Ovary (tissue), 9 donors: ENCODE measurements around the gene JARID2. TPM values are rescaled to one million over a fixed set of nuclear protein-coding genes. Genes with fewer than 3 reads are reported as not detected.

Experiments
- DNase-seq, 5 donors: peaks; one replicate each; pipeline ENCODE4 v3.0.0-alpha.2; 2019 to 2020
- H3K27ac ChIP-seq, 2 donors: fragments of 200-600 bp; one replicate each; pipeline versions ENCODE4 v1.5.1 to v1.8.0; 2019 to 2022
- H3K27me3 ChIP-seq: fragments of 200-600 bp; one replicate; pipeline ENCODE4 v1.8.0; 2022
- H3K36me3 ChIP-seq: fragments of 200-600 bp; sonication (generic); one replicate; pipeline ENCODE4 v1.5.1; 2019
- H3K4me1 ChIP-seq: one replicate; pipeline ENCODE4 v1.8.1; 2013; ENCODE audit warnings: mild to moderate bottlenecking, moderate library complexity; ENCODE audit not compliant: insufficient read depth
- H3K4me3 ChIP-seq: fragments of 200-600 bp; sonication (generic); one replicate; pipeline ENCODE4 v1.5.1; 2017
- H3K9me3 ChIP-seq, 2 donors: fragments of 200-600 bp in 1 of 2; sonication (generic) in 1 of 2; one replicate each; pipeline versions ENCODE4 v1.5.1 to v1.8.1; 2013 to 2019; ENCODE audit warnings: mild to moderate bottlenecking in 1 of 2, moderate library complexity in 1 of 2
- CTCF ChIP-seq, 3 donors: fragments of 450-650 bp in 2 of 3; fragments of 200-600 bp in 1 of 3; IDR thresholded peaks; one replicate each; pipeline versions ENCODE4 v1.5.1 to v1.8.0; 2016 to 2022; ENCODE audit warnings: antibody characterized with exemption in 3 of 3, mild to moderate bottlenecking in 1 of 3
- EP300 ChIP-seq: sonication (generic); formaldehyde crosslinking; IDR thresholded peaks from one replicate; pipeline ENCODE4 v1.6.1; 2017; ENCODE audit warnings: antibody characterized with exemption
- POLR2A ChIP-seq: fragments of 450-650 bp; IDR thresholded peaks from one replicate; pipeline ENCODE4 v1.6.1; 2017; ENCODE audit warnings: antibody characterized with exemption, mild to moderate bottlenecking, moderate library complexity
- WGBS, 3 donors: extraction: QIAGEN DNeasy Blood & Tissue Kit in 1 of 3; methylation state at CpG; one replicate each; pipeline versions ENCODE4 v1.1.5 to v1.1.7; 2013 to 2017; 5-methylcytosine and 5-hydroxymethylcytosine counted together
- intact Hi-C, 4 donors: fragments of 100-400 bp; cut with DNase I; formaldehyde crosslinking; loops; one replicate each; pipeline versions ENCODE4 v1.11.0 to v1.15.1; 2022 to 2023
- polyA plus RNA-seq, 2 donors: library from polyadenylated mRNA; stranded (reverse); fragments of 200-250 nt in 1 of 2; fragments of 350-450 nt in 1 of 2; fragmentation: Illumina TruSeq in 1 of 2; extraction: RNeasy Lipid Tissue Mini Kit (QIAGEN cat#74804) in 1 of 2; gene quantifications; one replicate each; pipeline ENCODE4 v1.2.3, GENCODE V29; 2013 to 2014
- total RNA-seq, 7 donors: library from RNA; depleted of rRNA in 2 of 7; stranded (reverse); fragments of >200 nt in 2 of 7; fragmentation: NEBNext Ultra II Directional in 3 of 7; extraction: Animal tissue kit (Norgen Biotek cat#: 25700) in 3 of 7; gene quantifications; one replicate each; pipeline versions ENCODE4 v1.1.0 to v1.2.4, GENCODE V29; 2016 to 2023
- donor health status: DM: no; HTN: no; CAD: no; lungs with moderate emphysema.
- donor health status: DM: no; HTN: no; CAD: no.
- donor health status: Bipolar disorder and iron deficiency.
- donor health status: DM: yes; HTN: yes; CAD: no.
- donor health status: DM: no; HTN: no; CAD: no.
- donor health status: DM: yes; HTN: yes; CAD: no.

The JARID2 gene
- total and polyA plus RNA-seq, 9 donors = 4.5 to 17.4 (median 8.7) TPM

DNA sequence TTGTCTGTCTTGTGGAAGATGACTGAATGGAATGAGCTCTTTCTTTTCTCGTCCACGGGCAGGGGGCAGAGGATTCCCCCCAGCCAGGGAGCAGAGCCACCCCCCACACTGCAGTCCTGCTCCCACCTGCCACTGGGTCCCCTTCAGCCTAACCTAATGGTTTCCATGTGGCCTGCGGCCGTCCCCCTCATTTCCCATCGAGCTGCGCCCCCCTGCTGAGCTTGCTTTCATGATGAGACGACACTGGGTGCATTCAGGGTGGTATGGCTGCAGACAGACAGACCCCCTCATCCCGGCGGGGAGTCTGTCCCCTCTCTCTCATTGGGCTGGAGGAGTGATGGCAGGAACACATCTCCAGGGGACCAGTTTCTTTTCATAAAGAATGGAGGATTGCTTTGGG lies 276.2 kb downstream of the JARID2 start:
- Histone ChIP-seq H3K27ac (no peak overlapping the region), H3K4me3 (no peak overlapping the region), H3K27me3 (no peaks in the 10 kb centered on the region), H3K9me3 (no peaks in the 10 kb centered on the region), H3K36me3 (no peaks in the 10 kb centered on the region), H3K4me1 (no peaks in the 10 kb centered on the region)
- WGBS, 3 donors = 82 to 88% (median 83%) methylated on average over 9 of the region's 9 CpGs
- intact Hi-C loops = no loop called here
- no peak for TF ChIP-seq EP300
- no peak for TF ChIP-seq CTCF (IDR thresholded peaks at IDR 0.05)
- TF ChIP-seq POLR2A = no peak
- DNase-seq = peak in 1 of 5 donors; percentile 6

- Histone ChIP-seq H3K27ac (no peak overlapping the region), H3K4me3 (no peak overlapping the region), H3K27me3 (no peaks in the 10 kb centered on the region), H3K36me3 (no peaks in the 10 kb centered on the region), H3K4me1 (no peaks in the 10 kb centered on the region), H3K9me3 (no peaks in the 10 kb centered on the region)
- DNase-seq = peak in 1 of 5 donors; percentile 9
- 79 to 85% (median 84%) methylated on average over 6 of the region's 6 CpGs for WGBS, 3 donors
- no peak for TF ChIP-seq CTCF (IDR thresholded peaks at IDR 0.05)
- no peak for TF ChIP-seq EP300
- no peak for TF ChIP-seq POLR2A
- intact Hi-C loops = no loop called here
Measured at GRCh38 chr6:15522427-15522826, 276.6 kb downstream of the JARID2 start.

DNA sequence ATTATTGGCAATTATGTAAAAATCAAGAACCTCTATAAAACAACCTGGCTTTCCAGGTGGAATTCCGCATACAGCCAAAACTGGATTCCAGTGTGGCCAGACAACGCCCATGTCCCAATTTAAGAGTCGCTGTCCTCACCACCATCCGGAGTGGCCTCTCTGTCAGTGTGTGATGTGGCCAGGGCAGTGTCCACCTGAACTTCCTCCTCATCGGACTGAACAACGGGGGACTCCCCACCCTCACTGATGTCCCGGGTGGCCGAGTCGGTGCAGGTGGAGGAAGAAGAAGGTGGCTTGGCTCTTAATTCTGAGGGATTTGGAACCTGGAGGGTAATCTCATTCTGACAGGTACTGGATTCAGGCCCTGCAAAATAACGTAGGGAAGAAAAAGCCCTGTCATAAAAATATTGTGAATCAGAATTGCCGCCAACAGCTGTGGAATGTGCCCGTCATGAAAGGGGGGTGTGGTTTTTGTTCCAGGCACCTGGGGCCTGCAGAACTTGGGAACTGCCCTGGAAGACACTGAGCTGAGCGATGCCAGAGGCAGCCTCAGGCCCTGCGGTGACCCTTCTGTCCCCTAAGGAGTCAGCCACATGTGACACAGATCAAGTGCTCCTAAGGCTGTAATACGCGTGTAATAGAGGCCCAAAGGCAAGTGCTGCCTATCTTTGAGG lies 277.1 kb downstream of the JARID2 start:
- H3K4me3 ChIP-seq = no peak overlapping the region
- H3K27ac ChIP-seq = no peak overlapping the region
- peak in 1 of 5 donors; percentile 11 for DNase-seq
- H3K27me3 ChIP-seq = no peaks in the 10 kb centered on the region
- no peaks in the 10 kb centered on the region for H3K36me3 ChIP-seq
- no peak for TF ChIP-seq POLR2A
- no peak for TF ChIP-seq CTCF (IDR thresholded peaks at IDR 0.05)
- TF ChIP-seq EP300 = no peak
- 91 to 93% (median 92%) methylated on average over 16 of the region's 16 CpGs for WGBS, 3 donors
- intact Hi-C loops = no loop called here
- H3K9me3 ChIP-seq = no peaks in the 10 kb centered on the region
- H3K4me1 ChIP-seq = no peaks in the 10 kb centered on the region

DNA sequence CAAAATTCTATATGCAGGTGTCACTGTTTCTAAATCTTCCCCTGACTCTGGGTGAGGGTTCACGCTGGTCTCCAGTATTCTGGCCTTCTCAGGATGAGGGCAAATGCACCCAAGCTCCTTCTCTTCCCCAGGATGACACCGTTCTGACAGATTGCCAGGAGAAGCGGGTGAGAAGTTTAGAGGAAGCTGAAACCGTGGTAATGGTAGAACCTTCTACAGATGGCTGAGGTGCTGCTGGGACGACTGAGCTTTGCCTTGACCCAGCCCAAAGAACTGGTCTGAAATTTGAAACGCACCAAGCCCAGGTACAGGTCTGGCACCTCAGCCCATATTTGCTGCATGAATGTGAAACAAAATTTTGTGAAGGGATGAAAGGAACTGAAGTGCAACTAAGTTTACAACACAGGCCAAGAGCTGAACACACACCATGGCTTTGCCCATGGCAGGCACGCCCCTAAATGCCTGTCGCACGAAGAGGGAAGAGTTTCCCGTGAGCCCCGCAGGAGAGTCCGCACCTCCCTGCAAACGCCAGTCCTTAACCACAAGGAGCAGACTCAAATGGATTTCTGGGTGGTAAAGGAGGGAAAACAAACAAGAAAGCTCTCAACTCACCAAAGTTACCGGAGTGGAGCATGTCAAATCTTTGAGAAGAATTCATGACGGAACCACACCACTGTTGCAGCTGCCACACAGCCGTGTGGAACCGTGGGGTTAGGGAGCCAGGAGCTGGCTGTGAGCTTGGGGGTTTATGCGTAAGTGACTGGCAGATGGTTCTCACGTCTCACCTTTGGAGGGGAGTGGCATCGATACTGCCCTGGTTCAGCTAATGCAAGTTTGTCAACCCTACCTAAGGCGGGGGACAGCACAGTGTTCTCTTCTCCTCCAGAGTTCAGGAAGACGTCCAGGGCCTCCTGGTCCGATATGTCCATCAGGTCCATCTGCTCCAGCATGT lies 278.1 kb downstream of the JARID2 start:
- H3K27ac ChIP-seq = no peak overlapping the region
- no peaks in the 10 kb centered on the region for H3K9me3 ChIP-seq
- no peak for DNase-seq
- H3K36me3 ChIP-seq = no peaks in the 10 kb centered on the region
- H3K27me3 ChIP-seq = no peaks in the 10 kb centered on the region
- intact Hi-C loops = no loop called here
- no peak overlapping the region for H3K4me3 ChIP-seq
- 94 to 97% (median 97%) methylated on average over 23 of the region's 23 CpGs for WGBS, 3 donors
- H3K4me1 ChIP-seq = no peaks in the 10 kb centered on the region
- TF ChIP-seq CTCF (IDR thresholded peaks at IDR 0.05) (no peak), POLR2A (no peak), EP300 (no peak)
